Pancreas (tissue), 10 donors: ENCODE measurements around the gene CARS1. TPM values are rescaled to one million over a fixed set of nuclear protein-coding genes. Genes with fewer than 3 reads are reported as not detected.

ENCODE experiments used
- ATAC-seq, 4 donors: fragments of 200-7000 bp; cut with Tn5 transposase; one replicate each; pipeline versions ENCODE4 v1.8.0 to v1.9.1; 2020; ENCODE audit warnings: mild to moderate bottlenecking in 4 of 4, moderate library complexity in 4 of 4
- DNase-seq, 6 donors: peaks; one replicate each; pipeline ENCODE4 v3.0.0-alpha.2; 2020
- FAIRE-seq: peaks from 2 replicates; lab custom pipeline; 2012; peaks lifted over from hg19 to GRCh38; lab: Jason Lieb, UNC
- H3K27ac ChIP-seq, 4 donors: fragments of 200-600 bp; sonication (generic); 1 replicate in 3 of 4; 2 replicates in 1 of 4; pipeline versions ENCODE4 v1.5.0 to v1.8.0; 2020
- H3K27me3 ChIP-seq, 4 donors: fragments of 200-600 bp; one replicate each; pipeline ENCODE4 v1.8.0; 2021
- H3K36me3 ChIP-seq, 3 donors: fragments of 200-600 bp; sonication (generic) in 1 of 3; one replicate each; pipeline versions ENCODE4 v1.5.0 to v1.8.0; 2020 to 2021
- H3K4me1 ChIP-seq, 3 donors: fragments of 200-600 bp; one replicate each; pipeline ENCODE4 v1.8.0; 2021
- H3K4me3 ChIP-seq, 4 donors: fragments of 200-600 bp; sonication (generic) in 2 of 4; one replicate each; pipeline versions ENCODE4 v1.5.0 to v1.8.0; 2020 to 2021
- H3K9me3 ChIP-seq, 4 donors: fragments of 200-600 bp; one replicate each; pipeline ENCODE4 v1.8.0; 2021
- CTCF ChIP-seq, 4 donors: fragments of 200-600 bp; sonication (generic) in 3 of 4; IDR thresholded peaks; one replicate each; pipeline versions ENCODE4 v1.5.0 to v1.8.0; 2021; ENCODE audit warnings: antibody characterized with exemption in 4 of 4
- WGBS, 2 donors: extraction: QIAGEN DNeasy Blood & Tissue Kit; methylation state at CpG; one replicate each; pipeline ENCODE4 v1.1.7; 2013; 5-methylcytosine and 5-hydroxymethylcytosine counted together
- intact Hi-C, 3 donors: fragments of 100-400 bp; cut with DNase I; formaldehyde crosslinking; loops; one replicate each; pipeline versions ENCODE4 v1.11.1 to v1.14.2; 2022
- polyA plus RNA-seq, 2 donors: library from polyadenylated mRNA; stranded (reverse); fragments of 200-250 nt; gene quantifications; one replicate each; pipeline ENCODE4 v1.2.3, GENCODE V29; 2013
- total RNA-seq, 6 donors: library from RNA; stranded (reverse); fragmentation: NEBNext Ultra II Directional in 4 of 6; extraction: Animal tissue kit (Norgen Biotek cat#: 25700) in 4 of 6; gene quantifications; one replicate each; pipeline versions ENCODE4 v1.2.1 to v1.2.4, GENCODE V29; 2021 to 2023
- donor health status: healthy with polysubstance abuse.
- donor health status: DM: no; HTN: no; CAD: no; lungs with moderate emphysema.
- donor health status: DM: no; HTN: no; CAD: no.
- donor health status: control.
- donor health status: control.
- donor health status: Bipolar disorder and iron deficiency.
- donor health status: DM: yes; HTN: yes; CAD: no.
- donor health status: DM: no; HTN: no; CAD: no.
- donor health status: DM: no; HTN: no; CAD: no.
- donor health status: DM: yes; HTN: yes; CAD: no.

Gene CARS1
- total and polyA plus RNA-seq, 8 donors = 14.8 to 65.0 (median 19.8) TPM

- FAIRE-seq = no peak
- no peaks in the 10 kb centered on the region for H3K27me3 ChIP-seq
- no peak for ATAC-seq
- no peak overlapping the region for H3K4me3 ChIP-seq
- H3K4me1 ChIP-seq = no peaks in the 10 kb centered on the region
- intact Hi-C loops = no loop called here
- no peak overlapping the region for H3K27ac ChIP-seq
- WGBS, 2 donors = 81% methylated on average over 6 of the region's 6 CpGs
- no peak for TF ChIP-seq CTCF (IDR thresholded peaks at IDR 0.05)
- no peaks in the 10 kb centered on the region for H3K9me3 ChIP-seq
- no peak for DNase-seq
- peaks cover 0 to 63% (median 21%) of the 10 kb centered on the region in 3 donors for H3K36me3 ChIP-seq
Observed at GRCh38 chr11:2976294-2977063, 80.7 kb downstream of the CARS1 start.

- H3K9me3 ChIP-seq = no peaks in the 10 kb centered on the region
- peak in 3 of 4 donors; percentile 79 to 85 (median 79) for ATAC-seq
- intact Hi-C loops = no loop called here
- H3K4me1 ChIP-seq = no peaks in the 10 kb centered on the region
- FAIRE-seq = no peak
- WGBS, 2 donors = 88% methylated on average over 4 of the region's 4 CpGs
- peak in 2 of 4 donors; percentile 14 for TF ChIP-seq CTCF (IDR thresholded peaks at IDR 0.05)
- H3K36me3 ChIP-seq = peaks cover 6 to 71% (median 21%) of the 10 kb centered on the region in 3 donors
- H3K4me3 ChIP-seq = no peak overlapping the region
- H3K27ac ChIP-seq = no peak overlapping the region
- DNase-seq = no peak
- H3K27me3 ChIP-seq = no peaks in the 10 kb centered on the region
Observed at GRCh38 chr11:2975594-2975993, 81.6 kb downstream of the CARS1 start.

- TF ChIP-seq CTCF (IDR thresholded peaks at IDR 0.05) = no peak
- ATAC-seq (no peak), DNase-seq (no peak), FAIRE-seq (no peak)
- intact Hi-C loops = no loop called here
- no peak overlapping the region for H3K4me3 ChIP-seq
- 96 to 99% methylated on average over 3 of the region's 3 CpGs for WGBS, 2 donors
- no peak overlapping the region for H3K27ac ChIP-seq
- H3K36me3 ChIP-seq = peaks cover 6 to 79% (median 21%) of the 10 kb centered on the region in 3 donors
- H3K9me3 ChIP-seq = no peaks in the 10 kb centered on the region
- H3K27me3 ChIP-seq = no peaks in the 10 kb centered on the region
- H3K4me1 ChIP-seq = no peaks in the 10 kb centered on the region
Observed at GRCh38 chr11:2974272-2974671, 83.0 kb downstream of the CARS1 start.

GRCh38 chr11:2968341-2968900, 88.8 kb downstream of the CARS1 start:
- ATAC-seq (no peak), DNase-seq (no peak), FAIRE-seq (no peak)
- Histone ChIP-seq H3K9me3 (no peaks in the 10 kb centered on the region), H3K4me3 (no peak overlapping the region), H3K27ac (no peak overlapping the region), H3K36me3 (peaks cover 6 to 83% (median 7%) of the 10 kb centered on the region in 3 donors), H3K4me1 (no peaks in the 10 kb centered on the region), H3K27me3 (no peaks in the 10 kb centered on the region)
- no peak for TF ChIP-seq CTCF (IDR thresholded peaks at IDR 0.05)
- intact Hi-C loops = no loop called here
- WGBS, 2 donors = 77 to 82% methylated on average over 6 of the region's 6 CpGs

DNA sequence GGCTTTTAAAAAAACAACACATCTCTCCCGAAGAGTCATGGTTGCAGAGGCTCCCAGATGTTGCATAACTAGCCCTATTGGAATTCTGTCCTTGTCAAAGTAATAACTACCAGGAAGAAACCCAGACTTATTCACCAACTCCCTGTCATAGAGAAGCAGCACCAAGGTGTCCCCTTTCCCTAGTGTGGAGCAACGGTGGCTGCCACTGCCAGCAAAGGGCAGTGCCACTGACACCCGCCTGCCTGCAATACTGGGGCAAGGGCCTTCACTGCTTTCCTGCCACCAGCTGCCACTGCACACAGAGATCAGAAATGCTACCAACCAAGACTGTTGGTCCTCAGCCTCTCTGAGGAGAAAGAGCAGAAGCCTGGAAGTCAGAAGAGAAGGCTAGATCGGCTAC, 92.4 kb downstream of the CARS1 start:
- Histone ChIP-seq H3K4me1 (no peaks in the 10 kb centered on the region), H3K27ac (no peak overlapping the region), H3K27me3 (no peaks in the 10 kb centered on the region), H3K4me3 (no peak overlapping the region), H3K36me3 (peaks cover 0 to 71% (median 11%) of the 10 kb centered on the region in 3 donors), H3K9me3 (no peaks in the 10 kb centered on the region)
- ATAC-seq = no peak
- WGBS, 2 donors = 80 to 82% methylated on average over 4 of the region's 4 CpGs
- FAIRE-seq = no peak
- no peak for TF ChIP-seq CTCF (IDR thresholded peaks at IDR 0.05)
- intact Hi-C loops = no loop called here
- DNase-seq = no peak
